ENCODE data around the gene MYO9A.

Gene MYO9A

GRCh38 chr15:71810256-71811035 lies 307.5 kb downstream of the MYO9A start, which contains the start of gene NR2E3:
NR2E3 (plus strand) TSS chr15:71810554; CDS start chr15:71810744, 190 bp downstream.
- no peak for FAIRE-seq

GRCh38 chr15:71809346-71809745 lies 308.6 kb downstream of the MYO9A start:
- FAIRE-seq (no peak), DNase-seq (ENCODE audit: low spot score) (no peak)

More at GRCh38 chr15:71810256-71811035, 307.5 kb downstream of the MYO9A start, which contains the start of gene NR2E3:
- no peak for DNase-seq (ENCODE audit: low spot score)

GRCh38 chr15:71808311-71809020 lies 309.5 kb downstream of the MYO9A start:
- no peak for DNase-seq (ENCODE audit: low spot score)
- FAIRE-seq: no peak

- FAIRE-seq: peak; percentile 38
- peak; percentile 38 for DNase-seq (ENCODE audit: low spot score)
Measured at GRCh38 chr15:71807691-71808091, 310.3 kb downstream of the MYO9A start.

- DNase-seq (ENCODE audit: low spot score): peak; percentile 65
- FAIRE-seq: no peak
Measured at GRCh38 chr15:71807125-71807629, 310.8 kb downstream of the MYO9A start.

- DNase-seq (ENCODE audit: low spot score): peak; percentile 78
- peak; percentile 64 for FAIRE-seq
Measured at GRCh38 chr15:71806452-71806931, 311.5 kb downstream of the MYO9A start.

- no peak for FAIRE-seq
- no peak for DNase-seq (ENCODE audit: low spot score)
Measured at GRCh38 chr15:71804695-71805470, 313.1 kb downstream of the MYO9A start.

GRCh38 chr15:71804226-71804625 lies 313.7 kb downstream of the MYO9A start:
- DNase-seq (ENCODE audit: low spot score): no peak
- no peak for FAIRE-seq

- DNase-seq (ENCODE audit: low spot score): no peak
- no peak for FAIRE-seq
Measured at GRCh38 chr15:71802770-71803169, 315.2 kb downstream of the MYO9A start.

GRCh38 chr15:71801935-71802655 lies 315.9 kb downstream of the MYO9A start:
- DNase-seq (ENCODE audit: low spot score): no peak
- FAIRE-seq: no peak

GRCh38 chr15:71800835-71801745 lies 316.9 kb downstream of the MYO9A start:
- peak; percentile 73 for FAIRE-seq
- DNase-seq (ENCODE audit: low spot score): peak; percentile 66

- peak; percentile 85 for DNase-seq (ENCODE audit: low spot score)
- peak; percentile 84 for FAIRE-seq
Measured at GRCh38 chr15:71800190-71800589, 317.8 kb downstream of the MYO9A start.

- DNase-seq (ENCODE audit: low spot score): no peak
- FAIRE-seq: no peak
Measured at GRCh38 chr15:71798641-71799040, 319.3 kb downstream of the MYO9A start.

GRCh38 chr15:71792521-71792920 lies 325.4 kb downstream of the MYO9A start:
- peak; percentile 62 for DNase-seq (ENCODE audit: low spot score)
- FAIRE-seq: no peak

- no peak for FAIRE-seq
- DNase-seq (ENCODE audit: low spot score): no peak
Measured at GRCh38 chr15:71791975-71792374, 326.0 kb downstream of the MYO9A start.

GRCh38 chr15:71790081-71790480 lies 327.9 kb downstream of the MYO9A start:
- DNase-seq (ENCODE audit: low spot score) (peak; percentile 16), FAIRE-seq (no peak)

- no peak for FAIRE-seq
Measured at GRCh38 chr15:71789616-71790015, 328.3 kb downstream of the MYO9A start.

GRCh38 chr15:71788646-71789579 lies 329.0 kb downstream of the MYO9A start:
- DNase-seq (ENCODE audit: low spot score) (no peak), FAIRE-seq (no peak)

More at GRCh38 chr15:71789616-71790015, 328.3 kb downstream of the MYO9A start:
- no peak for DNase-seq (ENCODE audit: low spot score)
